GM23338 (cell line): ENCODE data around the gene TIRAP. TPM values are rescaled to one million over a fixed set of nuclear protein-coding genes. Genes with fewer than 3 reads are reported as not detected.

Experiments used
- ATAC-seq: fragments of 200-7000 bp; cut with Tn5 transposase; 3 replicates; pipeline ENCODE4 v1.9.1; 2020
- DNase-seq: peaks from one replicate; pipeline ENCODE4 v3.0.0-alpha.2; 2015; ENCODE audit warnings: low spot score
- H2AFZ ChIP-seq: fragments of 200-600 bp; sonication (generic); 2 replicates; pipeline ENCODE4 v1.8.0; 2016; ENCODE audit warnings: antibody characterized with exemption, mild to moderate bottlenecking, moderate library complexity
- H3F3A ChIP-seq: fragments of 200-600 bp; sonication (generic); replicated peaks from 2 replicates; pipeline ENCODE4 v1.8.0; 2017; ENCODE audit warnings: antibody characterized with exemption, mixed run types, low read depth
- H3K27ac ChIP-seq: fragments of 200-600 bp; sonication (generic); 2 replicates; pipeline ENCODE4 v1.6.1; 2016; ENCODE audit warnings: low read depth
- H3K27me3 ChIP-seq: fragments of 200-600 bp; sonication (generic); 2 replicates; pipeline ENCODE4 v1.8.0; 2016; ENCODE audit warnings: mild to moderate bottlenecking, mixed run types, moderate library complexity; ENCODE audit not compliant: insufficient read depth
- H3K36me3 ChIP-seq: fragments of 200-600 bp; sonication (generic); 2 replicates; pipeline ENCODE4 v1.8.0; 2016; ENCODE audit warnings: mild to moderate bottlenecking; ENCODE audit not compliant: insufficient read depth
- H3K4me1 ChIP-seq: fragments of 200-600 bp; sonication (generic); 2 replicates; pipeline ENCODE4 v1.8.0; 2016; ENCODE audit warnings: mild to moderate bottlenecking, moderate library complexity; ENCODE audit not compliant: insufficient read depth
- H3K4me2 ChIP-seq: fragments of 200-600 bp; sonication (generic); 2 replicates; pipeline ENCODE4 v1.7.1; 2017; ENCODE audit warnings: mixed run types
- H3K4me3 ChIP-seq: fragments of 200-600 bp; sonication (generic); 2 replicates; pipeline ENCODE4 v1.6.1; 2016; ENCODE audit warnings: mixed run types
- H3K79me2 ChIP-seq: fragments of 200-600 bp; sonication (generic); replicated peaks from 2 replicates; pipeline ENCODE4 v1.8.0; 2017; ENCODE audit warnings: mild to moderate bottlenecking; ENCODE audit not compliant: insufficient read depth
- H3K9me2 ChIP-seq: fragments of 200-600 bp; sonication (generic); 2 replicates; pipeline ENCODE4 v1.8.0; 2017; ENCODE audit not compliant: insufficient read depth
- H4K20me1 ChIP-seq: fragments of 200-600 bp; sonication (generic); replicated peaks from 2 replicates; pipeline ENCODE4 v1.8.0; 2017; ENCODE audit warnings: mild to moderate bottlenecking; ENCODE audit not compliant: insufficient read depth
- H3K27ac Mint-ChIP-seq: 2 replicates; pipeline ENCODE4 v1.8.0; 2020; ENCODE audit warnings: inconsistent platforms, mild to moderate bottlenecking, moderate library complexity, mixed read lengths
- H3K27me3 Mint-ChIP-seq: 3 replicates; pipeline ENCODE4 v1.8.0; 2022; ENCODE audit warnings: low read depth, mild to moderate bottlenecking, moderate library complexity, mixed read lengths, inconsistent platforms; ENCODE audit not compliant: insufficient read depth, poor library complexity
- H3K36me3 Mint-ChIP-seq: 3 replicates; pipeline ENCODE4 v1.8.0; 2021; ENCODE audit warnings: low read depth, mild to moderate bottlenecking, inconsistent platforms, moderate library complexity, mixed read lengths
- H3K4me1 Mint-ChIP-seq: 3 replicates; pipeline ENCODE4 v1.8.0; 2020; ENCODE audit warnings: mild to moderate bottlenecking, inconsistent platforms, mixed read lengths
- H3K4me3 Mint-ChIP-seq: 3 replicates; pipeline ENCODE4 v1.8.0; 2021; ENCODE audit warnings: moderate library complexity, mild to moderate bottlenecking, inconsistent platforms, mixed read lengths
- H3K9me3 Mint-ChIP-seq: 3 replicates; pipeline ENCODE4 v1.8.0; 2020; ENCODE audit warnings: moderate library complexity, mild to moderate bottlenecking, inconsistent platforms, mixed read lengths
- EZH2 ChIP-seq: fragments of 200-600 bp; sonication (generic); IDR thresholded peaks from one replicate; pipeline ENCODE4 v1.8.0; 2017; ENCODE audit warnings: antibody characterized with exemption, mild to moderate bottlenecking, low read depth; ENCODE audit not compliant: unreplicated experiment
- EZH2phosphoT487 ChIP-seq: fragments of 200-600 bp; sonication (generic); IDR thresholded peaks from one replicate; pipeline ENCODE4 v1.8.1; 2018; ENCODE audit warnings: antibody characterized with exemption; ENCODE audit not compliant: unreplicated experiment
- POLR2AphosphoS5 ChIP-seq: IDR thresholded peaks from 2 replicates; pipeline ENCODE4 v1.6.1; 2016; ENCODE audit warnings: antibody characterized with exemption, low read depth
- STAT1 ChIP-seq: IDR thresholded peaks from one replicate; pipeline ENCODE4 v1.6.1; 2016; ENCODE audit warnings: antibody characterized with exemption; ENCODE audit not compliant: unreplicated experiment
- ZNF462 ChIP-seq: fragments of 250-450 bp; sonication (Bioruptor Pico); IDR thresholded peaks from 2 replicates; pipeline ENCODE4 v1.5.0; 2020; ENCODE audit warnings: mild to moderate bottlenecking, moderate library complexity
- polyA plus RNA-seq: library from polyadenylated mRNA; unstranded; fragments of >200 nt; fragmentation: Nextera tagmentation; extraction: Ambion mirVana; gene quantifications from 2 replicates; pipeline ENCODE4 v1.2.1, GENCODE V29; 2016
- total RNA-seq: library from RNA; depleted of rRNA; stranded (reverse); fragments of >200 nt; shearing (Covaris generic); gene quantifications from 2 replicates; pipeline ENCODE4 v1.2.3, GENCODE V29; 2014
- TF ChIP-seq, protein P1 (sequence below): IDR thresholded peaks from one replicate; pipeline ENCODE4 v1.6.1; 2018; ENCODE audit warnings: antibody characterized with exemption; ENCODE audit not compliant: unreplicated experiment

TIRAP gene
- total and polyA plus RNA-seq, 2 experiments from 2014 or later: 1.1 to 3.4 TPM

DNA sequence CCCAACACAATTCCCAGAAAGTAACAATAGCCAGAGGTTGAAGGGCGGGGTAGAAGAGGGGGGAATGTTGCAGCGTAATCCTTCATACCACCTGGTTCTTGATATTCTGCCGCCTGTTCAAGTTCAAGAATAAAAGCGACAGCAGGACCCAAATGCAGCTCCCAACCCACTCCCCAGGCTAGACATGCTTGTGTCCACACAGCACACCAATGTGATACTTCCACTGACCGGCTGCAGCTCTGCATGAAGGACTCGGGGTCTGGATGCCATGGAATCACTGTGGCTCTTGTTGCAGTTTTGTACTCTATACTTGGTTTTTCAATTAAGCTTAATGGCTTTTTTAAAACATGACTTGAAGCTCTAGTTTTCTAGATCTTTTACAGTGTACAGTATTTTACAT, 20.7 kb upstream of the TIRAP start:
- no peak overlapping the region for H3K27ac Mint-ChIP-seq
- no peak for ATAC-seq
- H3K36me3 Mint-ChIP-seq: peaks cover 74% of the 10 kb centered on the region
- H3K4me3 ChIP-seq: no peak overlapping the region
- no peak for DNase-seq
- H3K4me3 Mint-ChIP-seq: no peak overlapping the region
- H3K79me2 ChIP-seq: peaks cover 6% of the 10 kb centered on the region
- TF ChIP-seq, protein P1, sequence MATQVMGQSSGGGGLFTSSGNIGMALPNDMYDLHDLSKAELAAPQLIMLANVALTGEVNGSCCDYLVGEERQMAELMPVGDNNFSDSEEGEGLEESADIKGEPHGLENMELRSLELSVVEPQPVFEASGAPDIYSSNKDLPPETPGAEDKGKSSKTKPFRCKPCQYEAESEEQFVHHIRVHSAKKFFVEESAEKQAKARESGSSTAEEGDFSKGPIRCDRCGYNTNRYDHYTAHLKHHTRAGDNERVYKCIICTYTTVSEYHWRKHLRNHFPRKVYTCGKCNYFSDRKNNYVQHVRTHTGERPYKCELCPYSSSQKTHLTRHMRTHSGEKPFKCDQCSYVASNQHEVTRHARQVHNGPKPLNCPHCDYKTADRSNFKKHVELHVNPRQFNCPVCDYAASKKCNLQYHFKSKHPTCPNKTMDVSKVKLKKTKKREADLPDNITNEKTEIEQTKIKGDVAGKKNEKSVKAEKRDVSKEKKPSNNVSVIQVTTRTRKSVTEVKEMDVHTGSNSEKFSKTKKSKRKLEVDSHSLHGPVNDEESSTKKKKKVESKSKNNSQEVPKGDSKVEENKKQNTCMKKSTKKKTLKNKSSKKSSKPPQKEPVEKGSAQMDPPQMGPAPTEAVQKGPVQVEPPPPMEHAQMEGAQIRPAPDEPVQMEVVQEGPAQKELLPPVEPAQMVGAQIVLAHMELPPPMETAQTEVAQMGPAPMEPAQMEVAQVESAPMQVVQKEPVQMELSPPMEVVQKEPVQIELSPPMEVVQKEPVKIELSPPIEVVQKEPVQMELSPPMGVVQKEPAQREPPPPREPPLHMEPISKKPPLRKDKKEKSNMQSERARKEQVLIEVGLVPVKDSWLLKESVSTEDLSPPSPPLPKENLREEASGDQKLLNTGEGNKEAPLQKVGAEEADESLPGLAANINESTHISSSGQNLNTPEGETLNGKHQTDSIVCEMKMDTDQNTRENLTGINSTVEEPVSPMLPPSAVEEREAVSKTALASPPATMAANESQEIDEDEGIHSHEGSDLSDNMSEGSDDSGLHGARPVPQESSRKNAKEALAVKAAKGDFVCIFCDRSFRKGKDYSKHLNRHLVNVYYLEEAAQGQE: no peak
- TF ChIP-seq POLR2AphosphoS5 (peak; percentile 24; the same call in 1 of the 2 replicates), STAT1 (no peak)
- peaks cover 55% of the 10 kb centered on the region for H3K36me3 ChIP-seq
- H3K9me3 Mint-ChIP-seq: no peaks in the 10 kb centered on the region
- H3K9me2 ChIP-seq: no peaks in the 10 kb centered on the region
- H3K27me3 ChIP-seq: no peaks in the 10 kb centered on the region
- H3K4me2 ChIP-seq: no peak overlapping the region
- 0 out of 2 replicates have a peak, but pooled peaks cover 11% of the 10 kb centered on the region for H4K20me1 ChIP-seq
- no peak overlapping the region for H3K27ac ChIP-seq
- no peak overlapping the region for H2AFZ ChIP-seq
- H3F3A ChIP-seq: peaks cover 23% of the 10 kb centered on the region; the same call in 1 of the 2 replicates
- H3K4me1 Mint-ChIP-seq: no peaks in the 10 kb centered on the region; the same call in 2 of the 3 replicates
- H3K27me3 Mint-ChIP-seq: peaks cover 2% of the 10 kb centered on the region
- H3K4me1 ChIP-seq: peaks cover 1% of the 10 kb centered on the region; the same call in 1 of the 2 replicates

DNA sequence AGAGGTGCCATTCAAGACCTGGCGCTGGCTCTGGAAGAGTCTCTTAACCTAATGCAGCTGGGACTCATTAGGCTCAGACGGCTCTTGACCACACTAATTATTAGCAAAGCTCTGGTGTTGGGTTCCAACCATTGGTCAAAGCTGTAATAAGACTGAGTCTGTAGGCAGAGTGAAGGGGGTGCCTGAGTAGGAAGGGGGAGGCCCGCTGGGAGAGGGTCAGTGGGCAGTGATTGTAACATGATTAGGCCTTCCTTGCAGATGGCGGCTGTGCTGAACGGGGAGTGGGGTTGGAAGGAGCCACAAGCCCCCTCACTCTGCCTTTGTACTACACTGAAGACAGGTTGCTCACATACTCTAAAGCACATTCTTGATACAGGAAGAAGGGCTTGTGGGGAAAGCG, 19.4 kb upstream of the TIRAP start:
- Mint-ChIP-seq H3K27me3 (peaks cover 5% of the 10 kb centered on the region), H3K9me3 (no peaks in the 10 kb centered on the region), H3K27ac (no peak overlapping the region), H3K36me3 (peaks cover 70% of the 10 kb centered on the region), H3K4me3 (no peak overlapping the region), H3K4me1 (peaks cover 4% of the 10 kb centered on the region; the same call in 2 of the 3 replicates)
- Histone ChIP-seq H3K79me2 (peaks cover 18% of the 10 kb centered on the region), H4K20me1 (0 out of 2 replicates have a peak, but pooled peaks cover 11% of the 10 kb centered on the region), H3K36me3 (peaks cover 51% of the 10 kb centered on the region), H3K4me2 (no peak overlapping the region), H3K4me3 (no peak overlapping the region), H3K27me3 (no peaks in the 10 kb centered on the region), H3K4me1 (peaks cover 9% of the 10 kb centered on the region; the same call in 1 of the 2 replicates), H3K9me2 (no peaks in the 10 kb centered on the region), H3F3A (peaks cover 27% of the 10 kb centered on the region; the same call in 1 of the 2 replicates), H3K27ac (no peak overlapping the region), H2AFZ (no peak overlapping the region)
- DNase-seq: no peak
- ATAC-seq: no peak
- TF ChIP-seq, protein P1: no peak
- TF ChIP-seq ZNF462 (CRISPR knock-in tag): no peak
- TF ChIP-seq STAT1: no peak
- TF ChIP-seq EZH2: no peak
- no peak for TF ChIP-seq EZH2phosphoT487
